Stimulated activated CD4-positive, alpha-beta T cell treated with anti-CD3 and anti-CD28 coated beads, Interleukin-15, amount 100 ng/mL, for 48 hours (primary cell): ENCODE measurements around the gene HCN3.

ENCODE experiments used
- DNase-seq, 2 donors: peaks; one replicate each; pipeline ENCODE4 v3.0.0-alpha.2; 2020; ENCODE audit warnings: low read depth in 2 of 2

Gene HCN3

GRCh38 chr1:155334962-155335361 is 57.7 kb downstream of the HCN3 start:
- DNase-seq: no peak
